Prostate gland (tissue), 2 donors: Measurements from ENCODE around the gene C1orf21.

Experiments
- POLR2A ChIP-seq: fragments of 450-650 bp; IDR thresholded peaks from one replicate; pipeline ENCODE4 v1.6.1; 2016; ENCODE audit warnings: antibody characterized with exemption, mild to moderate bottlenecking
- TF ChIP-seq, protein P1 (sequence below), 4 experiments: fragments of 200-600 bp in 2 of 4; fragments of 450-650 bp in 2 of 4; sonication (generic) in 2 of 4; IDR thresholded peaks; 1 replicate in 3 of 4; 2 replicates in 1 of 4; pipeline ENCODE4 v1.5.1; 2016 to 2019; ENCODE audit warnings: antibody characterized with exemption in 4 of 4, mild to moderate bottlenecking in 2 of 4, moderate library complexity in 2 of 4

DNA sequence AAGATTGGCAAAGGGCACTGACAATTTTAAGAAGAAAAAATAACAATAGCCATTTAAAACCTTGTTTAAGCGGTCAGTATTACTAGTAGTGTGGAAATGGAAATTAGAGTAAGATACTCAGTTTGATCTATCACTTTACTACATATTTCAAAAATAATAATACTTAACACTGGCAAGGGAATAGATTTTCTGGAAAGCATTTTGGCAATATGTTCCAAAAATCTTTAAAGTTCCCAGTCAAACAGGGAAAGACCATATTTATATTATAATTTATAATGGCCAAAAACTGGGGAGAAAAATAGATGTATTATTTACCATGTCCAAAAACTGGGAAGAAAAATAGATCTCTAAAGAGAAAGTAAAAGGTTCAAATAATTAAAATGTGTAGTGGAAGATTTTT is 28.6 kb upstream of the C1orf21 start:
- TF ChIP-seq POLR2A, result no peak
- TF ChIP-seq, protein P1, sequence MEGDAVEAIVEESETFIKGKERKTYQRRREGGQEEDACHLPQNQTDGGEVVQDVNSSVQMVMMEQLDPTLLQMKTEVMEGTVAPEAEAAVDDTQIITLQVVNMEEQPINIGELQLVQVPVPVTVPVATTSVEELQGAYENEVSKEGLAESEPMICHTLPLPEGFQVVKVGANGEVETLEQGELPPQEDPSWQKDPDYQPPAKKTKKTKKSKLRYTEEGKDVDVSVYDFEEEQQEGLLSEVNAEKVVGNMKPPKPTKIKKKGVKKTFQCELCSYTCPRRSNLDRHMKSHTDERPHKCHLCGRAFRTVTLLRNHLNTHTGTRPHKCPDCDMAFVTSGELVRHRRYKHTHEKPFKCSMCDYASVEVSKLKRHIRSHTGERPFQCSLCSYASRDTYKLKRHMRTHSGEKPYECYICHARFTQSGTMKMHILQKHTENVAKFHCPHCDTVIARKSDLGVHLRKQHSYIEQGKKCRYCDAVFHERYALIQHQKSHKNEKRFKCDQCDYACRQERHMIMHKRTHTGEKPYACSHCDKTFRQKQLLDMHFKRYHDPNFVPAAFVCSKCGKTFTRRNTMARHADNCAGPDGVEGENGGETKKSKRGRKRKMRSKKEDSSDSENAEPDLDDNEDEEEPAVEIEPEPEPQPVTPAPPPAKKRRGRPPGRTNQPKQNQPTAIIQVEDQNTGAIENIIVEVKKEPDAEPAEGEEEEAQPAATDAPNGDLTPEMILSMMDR (IDR thresholded peaks at IDR 0.05), result no peak
